ENCODE measurements around the gene LRIG2. TPM values are rescaled to one million over a fixed set of nuclear protein-coding genes. Genes with fewer than 3 reads are reported as not detected.

Gene LRIG2
- total and polyA plus RNA-seq, 4 donors = 2.9 to 33.6 (median 8.3) TPM

DNA sequence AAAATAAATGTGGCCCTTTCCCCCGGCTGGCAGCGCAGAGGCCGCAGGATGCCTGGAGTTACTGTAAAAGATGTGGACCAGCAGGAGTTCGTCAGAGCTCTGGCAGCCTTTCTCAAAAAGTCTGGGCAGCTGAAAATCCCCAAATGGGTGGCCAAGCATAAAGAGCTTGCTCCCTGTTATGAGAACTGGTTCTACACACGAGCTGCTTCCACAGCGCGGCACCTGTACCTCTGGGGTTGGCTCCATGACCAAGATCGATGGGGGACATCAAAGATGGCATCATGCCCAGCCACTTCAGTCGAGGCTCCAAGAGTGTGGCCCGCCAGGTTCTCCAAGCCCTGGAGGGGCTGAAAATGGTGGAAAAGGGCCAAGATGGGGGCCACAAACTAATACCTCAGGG lies 95.9 kb downstream of the LRIG2 start:
- ATAC-seq (ENCODE audit: insufficient read depth, low FRiP score) = no peak
- TF ChIP-seq, protein P1, sequence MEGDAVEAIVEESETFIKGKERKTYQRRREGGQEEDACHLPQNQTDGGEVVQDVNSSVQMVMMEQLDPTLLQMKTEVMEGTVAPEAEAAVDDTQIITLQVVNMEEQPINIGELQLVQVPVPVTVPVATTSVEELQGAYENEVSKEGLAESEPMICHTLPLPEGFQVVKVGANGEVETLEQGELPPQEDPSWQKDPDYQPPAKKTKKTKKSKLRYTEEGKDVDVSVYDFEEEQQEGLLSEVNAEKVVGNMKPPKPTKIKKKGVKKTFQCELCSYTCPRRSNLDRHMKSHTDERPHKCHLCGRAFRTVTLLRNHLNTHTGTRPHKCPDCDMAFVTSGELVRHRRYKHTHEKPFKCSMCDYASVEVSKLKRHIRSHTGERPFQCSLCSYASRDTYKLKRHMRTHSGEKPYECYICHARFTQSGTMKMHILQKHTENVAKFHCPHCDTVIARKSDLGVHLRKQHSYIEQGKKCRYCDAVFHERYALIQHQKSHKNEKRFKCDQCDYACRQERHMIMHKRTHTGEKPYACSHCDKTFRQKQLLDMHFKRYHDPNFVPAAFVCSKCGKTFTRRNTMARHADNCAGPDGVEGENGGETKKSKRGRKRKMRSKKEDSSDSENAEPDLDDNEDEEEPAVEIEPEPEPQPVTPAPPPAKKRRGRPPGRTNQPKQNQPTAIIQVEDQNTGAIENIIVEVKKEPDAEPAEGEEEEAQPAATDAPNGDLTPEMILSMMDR (IDR thresholded peaks at IDR 0.05; ENCODE audit: control extremely low read depth, extremely low read depth) = no peak
- no peaks in the 10 kb centered on the region for H3K36me3 ChIP-seq (ENCODE audit: control insufficient read depth in 4 of 4, insufficient read depth in 4 of 4, low read length in 4 of 4)

DNA sequence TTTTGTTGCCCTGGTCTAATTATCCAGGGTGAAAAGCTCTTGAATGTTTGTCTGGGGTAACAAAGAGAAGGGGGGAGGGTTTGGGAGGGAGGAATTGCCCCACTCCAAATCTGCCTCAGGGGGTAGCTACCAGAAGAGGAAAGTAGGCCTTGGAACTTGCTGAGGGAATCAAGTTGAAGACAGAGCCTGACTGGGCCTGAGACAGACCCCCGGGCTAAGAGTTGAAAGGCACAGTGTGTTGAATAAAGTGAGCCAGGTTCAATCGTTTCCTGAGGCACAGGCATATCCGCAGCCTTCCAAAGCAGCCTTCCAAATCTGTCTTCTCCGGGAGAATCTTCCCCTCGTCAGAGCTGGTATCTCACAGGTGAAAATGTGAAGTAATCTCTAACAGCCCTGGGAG lies 96.6 kb downstream of the LRIG2 start:
- TF ChIP-seq, protein P1 (IDR thresholded peaks at IDR 0.05; ENCODE audit: control extremely low read depth, extremely low read depth) = no peak
- Histone ChIP-seq H3K9me3 (ENCODE audit: control insufficient read depth in 4 of 4, insufficient read depth in 3 of 4, low read length in 3 of 4) (peaks cover 0 to 3% (median 2%) of the 10 kb centered on the region in 4 donors), H3K27ac (ENCODE audit: low read depth in 1 of 2, low read length in 1 of 2) (no peak overlapping the region), H3K4me3 (no peak overlapping the region), H3K36me3 (ENCODE audit: control insufficient read depth in 4 of 4, insufficient read depth in 4 of 4, low read length in 4 of 4) (no peaks in the 10 kb centered on the region), H3K9ac (ENCODE audit: insufficient read depth in 1 of 2, low read length in 2 of 2) (no peak overlapping the region), H3K27me3 (ENCODE audit: control insufficient read depth in 3 of 3, insufficient read depth in 3 of 3, low read length in 2 of 3) (no peaks in the 10 kb centered on the region), H3K4me1 (ENCODE audit: control insufficient read depth in 5 of 5, insufficient read depth in 5 of 5, low read length in 5 of 5) (no peaks in the 10 kb centered on the region)
- no peak for ATAC-seq (ENCODE audit: insufficient read depth, low FRiP score)
- 85 to 94% methylated on average over 5 of the region's 5 CpGs for WGBS, 2 donors
- no peak for DNase-seq

More for the DNA sequence above, 95.9 kb downstream of the LRIG2 start:
- DNase-seq = no peak
- peaks cover 0 to 3% (median 2%) of the 10 kb centered on the region in 4 donors for H3K9me3 ChIP-seq (ENCODE audit: control insufficient read depth in 4 of 4, insufficient read depth in 3 of 4, low read length in 3 of 4)
- no peaks in the 10 kb centered on the region for H3K4me1 ChIP-seq (ENCODE audit: control insufficient read depth in 5 of 5, insufficient read depth in 5 of 5, low read length in 5 of 5)
- H3K27ac ChIP-seq (ENCODE audit: low read depth in 1 of 2, low read length in 1 of 2) = no peak overlapping the region
- no peaks in the 10 kb centered on the region for H3K27me3 ChIP-seq (ENCODE audit: control insufficient read depth in 3 of 3, insufficient read depth in 3 of 3, low read length in 2 of 3)
- H3K4me3 ChIP-seq = no peak overlapping the region
- no peak overlapping the region for H3K9ac ChIP-seq (ENCODE audit: insufficient read depth in 1 of 2, low read length in 2 of 2)
- WGBS, 2 donors = 74 to 78% methylated on average over 10 of the region's 10 CpGs

DNA sequence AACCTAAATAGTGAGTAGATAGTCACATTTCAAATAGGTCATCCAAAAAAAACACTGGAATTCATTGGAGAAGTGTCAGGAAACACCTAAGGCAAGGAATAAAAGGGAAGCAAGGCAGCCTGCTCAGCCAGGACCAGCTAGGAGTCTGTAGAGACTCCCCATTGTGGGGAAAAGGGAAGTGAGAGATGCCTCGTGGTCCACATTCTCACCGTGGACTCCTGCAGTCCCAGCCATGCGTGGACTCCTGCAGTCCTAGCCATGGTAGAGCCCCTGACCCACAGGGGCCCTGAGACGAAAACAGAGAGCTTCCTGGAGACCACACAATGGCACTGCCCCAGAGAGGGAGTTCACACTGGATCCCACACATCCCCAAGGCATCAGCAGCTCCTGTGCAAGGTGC lies 97.5 kb downstream of the LRIG2 start:
- no peak for ATAC-seq (ENCODE audit: insufficient read depth, low FRiP score)
- no peaks in the 10 kb centered on the region for H3K36me3 ChIP-seq (ENCODE audit: control insufficient read depth in 4 of 4, insufficient read depth in 4 of 4, low read length in 4 of 4)
- H3K4me1 ChIP-seq (ENCODE audit: control insufficient read depth in 5 of 5, insufficient read depth in 5 of 5, low read length in 5 of 5) = no peaks in the 10 kb centered on the region
- H3K9me3 ChIP-seq (ENCODE audit: control insufficient read depth in 4 of 4, insufficient read depth in 3 of 4, low read length in 3 of 4) = peaks cover 0 to 3% (median 2%) of the 10 kb centered on the region in 4 donors
- H3K9ac ChIP-seq (ENCODE audit: insufficient read depth in 1 of 2, low read length in 2 of 2) = no peak overlapping the region
- no peak overlapping the region for H3K27ac ChIP-seq (ENCODE audit: low read depth in 1 of 2, low read length in 1 of 2)
- WGBS, 2 donors = 71 to 75% methylated on average over 4 of the region's 4 CpGs
- no peak for DNase-seq
- TF ChIP-seq, protein P1 (IDR thresholded peaks at IDR 0.05; ENCODE audit: control extremely low read depth, extremely low read depth) = no peak
- no peaks in the 10 kb centered on the region for H3K27me3 ChIP-seq (ENCODE audit: control insufficient read depth in 3 of 3, insufficient read depth in 3 of 3, low read length in 2 of 3)
- H3K4me3 ChIP-seq = no peak overlapping the region

DNA sequence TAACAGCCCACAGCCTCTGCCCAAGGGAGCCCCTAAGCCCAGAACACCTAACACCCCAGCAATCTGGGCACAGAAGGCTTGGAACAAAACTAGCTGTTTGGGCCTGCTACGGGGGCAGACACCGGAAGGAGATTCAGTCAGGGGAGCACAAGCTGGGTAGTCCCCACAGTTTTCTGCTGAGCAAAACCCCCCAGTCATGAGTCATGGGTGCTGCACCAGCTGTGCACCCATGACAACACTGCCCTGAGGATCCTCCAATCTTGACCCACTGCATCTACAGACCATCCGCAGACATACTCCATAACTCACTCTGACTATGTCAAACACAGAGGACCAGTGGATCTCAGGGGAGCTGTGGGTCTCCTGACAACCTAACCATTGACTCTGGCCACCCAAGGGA lies 105.1 kb downstream of the LRIG2 start:
- ATAC-seq (ENCODE audit: insufficient read depth, low FRiP score) (no peak), DNase-seq (no peak)

More for the DNA sequence above, 105.1 kb downstream of the LRIG2 start:
- no peaks in the 10 kb centered on the region for H3K27me3 ChIP-seq (ENCODE audit: control insufficient read depth in 3 of 3, insufficient read depth in 3 of 3, low read length in 2 of 3)
- no peaks in the 10 kb centered on the region for H3K4me1 ChIP-seq (ENCODE audit: control insufficient read depth in 5 of 5, insufficient read depth in 5 of 5, low read length in 5 of 5)
- no peaks in the 10 kb centered on the region for H3K36me3 ChIP-seq (ENCODE audit: control insufficient read depth in 4 of 4, insufficient read depth in 4 of 4, low read length in 4 of 4)
- no peak overlapping the region for H3K9ac ChIP-seq (ENCODE audit: insufficient read depth in 1 of 2, low read length in 2 of 2)
- no peak overlapping the region for H3K27ac ChIP-seq (ENCODE audit: low read depth in 1 of 2, low read length in 1 of 2)
- WGBS, 2 donors = 91 to 93% methylated on average over 3 of the region's 3 CpGs
- no peaks in the 10 kb centered on the region for H3K9me3 ChIP-seq (ENCODE audit: control insufficient read depth in 4 of 4, insufficient read depth in 3 of 4, low read length in 3 of 4)
- no peak overlapping the region for H3K4me3 ChIP-seq
- TF ChIP-seq, protein P1 (IDR thresholded peaks at IDR 0.05; ENCODE audit: control extremely low read depth, extremely low read depth) = no peak
